NCI-H1092 treated with DMSO at 0.1 percent for 48 hours (cell line): Measurements from ENCODE around the gene EARS2.

Source experiments
- DNase-seq: peaks from one replicate; lab custom pipeline; 2025; lab: John Stamatoyannopoulos, UW

Gene EARS2

GRCh38 chr16:23480257-23480656, 76.9 kb downstream of the EARS2 start:
- DNase-seq, result no peak

- no peak for DNase-seq
These were observed 78.0 kb downstream of the EARS2 start for GRCh38 chr16:23479138-23479537.

GRCh38 chr16:23478566-23478965, 78.6 kb downstream of the EARS2 start:
- DNase-seq, result no peak

DNA sequence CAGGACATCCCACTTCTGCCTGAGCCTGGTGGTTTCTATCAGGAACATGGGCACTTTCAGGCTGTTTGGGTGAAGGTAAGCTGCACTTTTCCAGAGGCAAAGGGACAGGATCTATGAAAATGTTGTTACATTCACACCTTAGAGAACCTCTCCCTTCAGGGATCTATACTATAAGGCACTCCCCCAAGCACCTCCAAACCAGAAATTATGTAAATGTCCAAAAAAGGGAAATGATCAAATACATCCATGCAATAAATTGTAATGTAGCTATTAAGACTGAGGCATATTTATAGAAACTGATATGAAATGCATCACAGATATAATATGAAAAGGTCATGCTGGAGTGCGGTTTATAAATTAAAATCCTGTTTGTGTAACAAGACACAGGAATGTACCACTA, 80.9 kb downstream of the EARS2 start:
- no peak for DNase-seq
